Parathyroid adenoma (tissue), 2 donors: Measurements from ENCODE around the gene CENPN.

ENCODE experiments used
- H2AFZ ChIP-seq: fragments of 300-600 bp; sonication (generic); one replicate; pipeline ENCODE4 v1.7.0; 2017; ENCODE audit warnings: antibody characterized with exemption, mild to moderate bottlenecking
- H3K27ac ChIP-seq: fragments of 300-600 bp; sonication (generic); one replicate; pipeline ENCODE4 v1.7.0; 2017
- H3K27me3 ChIP-seq: fragments of 300-600 bp; sonication (generic); one replicate; pipeline ENCODE4 v1.7.0; 2017; ENCODE audit warnings: low read length; ENCODE audit not compliant: control insufficient read depth, insufficient read depth
- H3K36me3 ChIP-seq: fragments of 300-600 bp; sonication (generic); one replicate; pipeline ENCODE4 v1.7.0; 2017; ENCODE audit warnings: low read length; ENCODE audit not compliant: control insufficient read depth, insufficient read depth
- H3K4me1 ChIP-seq: fragments of 300-600 bp; sonication (generic); one replicate; pipeline ENCODE4 v1.7.0; 2017; ENCODE audit warnings: control low read depth
- H3K4me2 ChIP-seq: fragments of 300-600 bp; sonication (generic); one replicate; pipeline ENCODE4 v1.7.0; 2017; ENCODE audit warnings: low read length
- H3K4me3 ChIP-seq: fragments of 300-600 bp; sonication (generic); one replicate; pipeline ENCODE4 v1.7.0; 2017; ENCODE audit warnings: low read depth, low read length
- H3K79me2 ChIP-seq: fragments of 300-600 bp; sonication (generic); one replicate; pipeline ENCODE4 v1.7.0; 2017; ENCODE audit warnings: control low read depth
- H3K9ac ChIP-seq: fragments of 300-600 bp; sonication (generic); one replicate; pipeline ENCODE4 v1.7.0; 2017; ENCODE audit warnings: mild to moderate bottlenecking
- H3K9me3 ChIP-seq: fragments of 300-600 bp; sonication (generic); one replicate; pipeline ENCODE4 v1.7.0; 2017; ENCODE audit warnings: low read length; ENCODE audit not compliant: control insufficient read depth
- CTCF ChIP-seq: fragments of 300-600 bp; sonication (generic); IDR thresholded peaks from one replicate; pipeline ENCODE4 v1.7.0; 2017; ENCODE audit warnings: antibody characterized with exemption, mild to moderate bottlenecking
- donor health status: primary hyperparathyroidism.

CENPN gene

GRCh38 chr16:80993834-80994233, 13.2 kb upstream of the CENPN start:
- H3K9me3 ChIP-seq: no peaks in the 10 kb centered on the region
- H3K36me3 ChIP-seq: no peaks in the 10 kb centered on the region
- no peaks in the 10 kb centered on the region for H3K27me3 ChIP-seq
- peaks cover 18% of the 10 kb centered on the region for H3K79me2 ChIP-seq
- no peak overlapping the region for H2AFZ ChIP-seq
- no peak overlapping the region for H3K9ac ChIP-seq
- H3K27ac ChIP-seq: no peak overlapping the region
- no peak for TF ChIP-seq CTCF
- no peak overlapping the region for H3K4me3 ChIP-seq
- H3K4me2 ChIP-seq: no peak overlapping the region
- no peaks in the 10 kb centered on the region for H3K4me1 ChIP-seq

- Histone ChIP-seq H3K4me1 (no peaks in the 10 kb centered on the region), H3K36me3 (no peaks in the 10 kb centered on the region), H3K4me2 (no peak overlapping the region), H3K9ac (no peak overlapping the region), H2AFZ (no peak overlapping the region), H3K79me2 (peaks cover 24% of the 10 kb centered on the region), H3K27me3 (no peaks in the 10 kb centered on the region), H3K4me3 (no peak overlapping the region), H3K27ac (no peak overlapping the region), H3K9me3 (no peaks in the 10 kb centered on the region)
- no peak for TF ChIP-seq CTCF
These were observed 12.6 kb upstream of the CENPN start for GRCh38 chr16:80994451-80994850.

GRCh38 chr16:80996688-80997138, 10.3 kb upstream of the CENPN start:
- no peaks in the 10 kb centered on the region for H3K36me3 ChIP-seq
- no peak overlapping the region for H3K4me2 ChIP-seq
- H3K27ac ChIP-seq: no peak overlapping the region
- H3K27me3 ChIP-seq: no peaks in the 10 kb centered on the region
- no peak overlapping the region for H2AFZ ChIP-seq
- no peaks in the 10 kb centered on the region for H3K9me3 ChIP-seq
- peaks cover 31% of the 10 kb centered on the region for H3K79me2 ChIP-seq
- no peak for TF ChIP-seq CTCF
- no peaks in the 10 kb centered on the region for H3K4me1 ChIP-seq
- no peak overlapping the region for H3K9ac ChIP-seq
- no peak overlapping the region for H3K4me3 ChIP-seq

- Histone ChIP-seq H3K27me3 (no peaks in the 10 kb centered on the region), H3K36me3 (no peaks in the 10 kb centered on the region), H3K9me3 (no peaks in the 10 kb centered on the region), H2AFZ (no peak overlapping the region), H3K4me2 (no peak overlapping the region), H3K9ac (no peak overlapping the region), H3K79me2 (peaks cover 30% of the 10 kb centered on the region), H3K27ac (no peak overlapping the region), H3K4me3 (no peak overlapping the region), H3K4me1 (no peaks in the 10 kb centered on the region)
- no peak for TF ChIP-seq CTCF
These were observed 9.7 kb upstream of the CENPN start for GRCh38 chr16:80997139-80997798.
